GM19455 (cell line): ENCODE results near the gene MFSD2A.
"Not testable (repeated sequence)": the region's sequence is repeated elsewhere in the genome, so short reads cannot be mapped to it uniquely, and the experiment has no call there.

Experiments used
- ATAC-seq: cut with Tn5 transposase; IDR thresholded peaks from one replicate; pipeline ENCODE4 v1.9.1; 2021; ENCODE audit not compliant: unreplicated experiment

MFSD2A gene

GRCh38 chr1:39940980-39941871 lies 13.7 kb upstream of the MFSD2A start:
- ATAC-seq: no peak

- ATAC-seq: no peak
Observed at GRCh38 chr1:39943471-39944290, 11.3 kb upstream of the MFSD2A start.

- no peak for ATAC-seq
Observed at GRCh38 chr1:39944410-39945112, 10.4 kb upstream of the MFSD2A start.

- ATAC-seq: no peak
Observed at GRCh38 chr1:39946216-39946615, 8.7 kb upstream of the MFSD2A start.

GRCh38 chr1:39947260-39947659 lies 7.7 kb upstream of the MFSD2A start:
- no peak for ATAC-seq

GRCh38 chr1:39949891-39950290 lies 5.1 kb upstream of the MFSD2A start:
- no peak for ATAC-seq

- no peak for ATAC-seq
Observed at GRCh38 chr1:39951926-39952325, 3.0 kb upstream of the MFSD2A start.

GRCh38 chr1:39952359-39953110 lies 2.4 kb upstream of the MFSD2A start:
- no peak for ATAC-seq

GRCh38 chr1:39954324-39954869 lies 548 bp upstream of the MFSD2A start:
- ATAC-seq: no peak

GRCh38 chr1:39955547-39956539 lies 898 bp downstream of the MFSD2A start:
- peak; percentile 31 for ATAC-seq

- no peak for ATAC-seq
Observed at GRCh38 chr1:39957299-39958015, 2.5 kb downstream of the MFSD2A start.

GRCh38 chr1:39958403-39959200 lies 3.7 kb downstream of the MFSD2A start:
- ATAC-seq: no peak

GRCh38 chr1:39959651-39960333 lies 4.8 kb downstream of the MFSD2A start:
- ATAC-seq: no peak

GRCh38 chr1:39960431-39960958 lies 5.5 kb downstream of the MFSD2A start:
- peak; percentile 55 for ATAC-seq

GRCh38 chr1:39962450-39962825 lies 7.5 kb downstream of the MFSD2A start:
- ATAC-seq: no peak

GRCh38 chr1:39962964-39963363 lies 8.0 kb downstream of the MFSD2A start:
- not testable (repeated sequence) for ATAC-seq

GRCh38 chr1:39964552-39964951 lies 9.6 kb downstream of the MFSD2A start:
- ATAC-seq: no peak
